ENCODE results near the gene CCL19.

Gene CCL19

GRCh38 chr9:34693560-34693959, 2.5 kb upstream of the CCL19 start:
- no peak for DNase-seq

- no peak for DNase-seq
These were observed 850 bp upstream of the CCL19 start for GRCh38 chr9:34691936-34692315.

DNA sequence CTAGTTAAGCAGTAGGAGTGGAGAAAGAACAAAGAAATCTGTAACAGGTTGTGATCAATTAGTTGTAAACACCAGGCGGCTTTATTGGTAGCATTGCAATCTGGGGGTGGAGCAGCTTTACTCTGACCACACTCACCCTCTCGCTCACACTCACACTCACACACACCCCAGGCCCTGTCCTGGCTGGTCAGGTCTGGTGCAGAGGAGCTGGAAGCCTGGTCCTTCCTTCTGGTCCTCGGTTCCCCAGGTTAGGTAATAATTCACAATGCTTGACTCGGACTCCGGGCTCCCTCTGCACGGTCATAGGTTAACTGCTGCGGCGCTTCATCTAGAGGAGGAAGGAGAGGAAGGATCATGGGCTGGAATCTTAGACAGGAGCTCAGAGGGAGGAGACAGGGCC, 1.6 kb downstream of the CCL19 start:
- no peak for DNase-seq

- DNase-seq: no peak
These were observed 2.0 kb downstream of the CCL19 start for GRCh38 chr9:34689116-34689470.

GRCh38 chr9:34688329-34689115, 2.6 kb downstream of the CCL19 start:
- DNase-seq: no peak

DNA sequence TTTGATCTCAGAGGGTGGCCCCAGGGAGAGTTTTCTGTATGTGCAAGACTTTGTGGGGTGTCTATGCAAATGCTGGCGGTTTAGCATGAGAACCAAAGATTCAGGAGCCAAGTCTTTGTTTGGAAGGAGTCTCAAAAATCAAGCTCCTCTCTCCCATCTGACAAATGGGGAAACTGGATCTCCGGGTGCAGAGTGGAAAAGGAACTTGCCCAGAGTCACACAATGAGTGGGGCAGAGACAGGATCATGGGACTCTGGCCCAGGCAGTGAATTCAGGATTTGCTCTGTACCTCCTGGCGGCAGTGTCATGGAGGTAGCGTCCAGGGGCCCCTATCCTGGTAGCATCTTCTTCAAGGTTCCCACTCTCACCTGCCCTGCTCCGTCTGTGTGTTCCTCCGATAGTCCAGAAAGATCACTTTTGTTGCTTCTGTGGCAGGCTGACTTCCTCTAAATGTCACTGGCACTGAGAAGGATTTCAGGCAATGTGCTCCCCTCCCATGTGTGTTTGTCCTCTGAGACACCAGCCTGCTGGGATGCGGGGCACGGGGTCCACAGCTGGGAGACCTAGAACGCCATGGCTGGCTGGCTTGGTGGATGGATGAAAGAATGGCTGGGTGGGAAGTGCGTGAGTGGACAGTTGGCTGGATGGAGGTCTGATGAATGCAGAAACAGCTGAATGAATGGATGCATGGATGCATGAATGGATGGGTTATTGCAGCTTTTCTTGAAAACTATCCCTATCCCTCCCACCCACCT, 3.6 kb downstream of the CCL19 start:
- DNase-seq: no peak

DNA sequence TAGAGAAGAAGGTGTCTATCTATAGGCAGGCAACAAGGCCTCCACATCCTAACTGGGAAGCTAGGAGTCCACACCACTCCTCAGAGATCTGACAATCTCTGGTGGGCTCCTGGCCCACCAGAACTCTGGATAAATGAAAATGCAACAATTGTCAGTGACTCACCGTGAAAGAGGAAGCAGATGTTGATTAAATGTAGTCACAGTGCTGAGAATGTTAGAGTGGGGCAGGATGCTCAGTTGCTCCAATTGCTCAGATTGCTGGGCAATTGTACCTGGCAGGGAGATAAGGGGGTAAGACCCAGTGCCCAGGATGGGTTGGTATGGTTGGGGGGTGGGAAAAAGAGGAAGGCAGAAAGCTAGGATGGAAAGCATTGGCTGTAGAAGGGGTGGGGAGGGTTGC, 4.3 kb downstream of the CCL19 start:
- no peak for DNase-seq

DNA sequence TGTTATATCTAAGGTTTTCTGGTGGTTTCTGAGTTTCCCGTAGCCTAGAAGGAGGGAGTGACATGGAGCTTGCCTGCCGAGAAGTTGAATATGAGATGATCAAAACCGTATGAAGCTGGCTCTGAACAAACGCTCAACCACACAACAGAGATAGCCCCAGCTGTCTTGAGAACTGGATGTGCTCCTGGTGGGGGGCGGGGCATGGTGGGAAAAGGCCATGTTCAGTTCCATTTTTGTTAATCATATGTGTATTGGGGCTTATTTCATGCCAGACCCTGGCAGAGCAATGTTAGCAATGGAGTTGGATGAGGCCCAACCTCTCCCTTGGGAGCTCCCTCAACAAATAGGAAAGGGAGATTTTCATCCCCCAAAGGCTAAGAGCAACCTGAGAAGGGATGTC, 4.8 kb downstream of the CCL19 start:
- no peak for DNase-seq

- DNase-seq: no peak
These were observed 5.5 kb downstream of the CCL19 start for GRCh38 chr9:34685591-34685990.

GRCh38 chr9:34684816-34685215, 6.3 kb downstream of the CCL19 start:
- DNase-seq: no peak

DNA sequence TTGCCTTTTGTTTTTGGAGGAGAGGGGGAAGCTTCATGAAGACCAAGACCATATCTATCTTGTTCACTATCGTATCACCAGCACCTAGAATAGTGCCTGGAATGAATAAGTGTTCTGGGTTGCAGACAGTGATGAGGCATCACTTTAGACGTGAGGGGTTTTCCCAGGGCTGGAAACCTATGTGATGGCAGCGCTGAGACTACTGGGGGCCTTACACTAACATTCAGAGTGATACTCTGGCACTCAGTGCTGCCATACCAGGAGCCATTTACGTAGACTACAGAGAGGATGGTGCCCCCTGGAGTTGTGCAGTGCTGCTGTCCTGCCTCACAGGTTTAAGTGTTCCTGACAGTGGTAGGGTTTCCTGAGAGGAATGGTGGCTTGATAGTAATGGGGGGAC, 6.9 kb downstream of the CCL19 start:
- no peak for DNase-seq

DNA sequence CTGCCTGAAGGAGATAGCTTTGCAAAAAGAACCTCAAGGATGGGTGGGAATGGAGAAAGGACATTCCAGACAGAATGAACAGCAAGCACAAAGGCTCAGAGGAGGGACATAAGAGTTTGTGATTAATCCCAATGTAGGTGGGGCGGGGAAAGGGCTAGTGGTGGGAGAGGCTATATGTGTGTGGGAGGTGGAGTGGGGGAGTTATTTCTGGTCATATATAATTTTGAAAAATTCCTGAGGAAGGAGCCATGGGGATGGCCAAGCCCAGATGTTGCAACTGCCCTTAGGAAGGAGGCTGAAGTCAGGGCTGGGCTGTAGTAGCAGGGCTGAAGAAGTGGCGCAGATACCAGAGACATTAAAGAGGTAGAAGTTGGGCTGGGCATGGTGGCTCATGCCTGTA, 15.2 kb downstream of the CCL19 start:
- no peak for DNase-seq

- DNase-seq: peak in 5 of 6 experiments; percentile 12 to 48 (median 32)
These were observed 15.9 kb downstream of the CCL19 start for GRCh38 chr9:34675048-34675714.

DNA sequence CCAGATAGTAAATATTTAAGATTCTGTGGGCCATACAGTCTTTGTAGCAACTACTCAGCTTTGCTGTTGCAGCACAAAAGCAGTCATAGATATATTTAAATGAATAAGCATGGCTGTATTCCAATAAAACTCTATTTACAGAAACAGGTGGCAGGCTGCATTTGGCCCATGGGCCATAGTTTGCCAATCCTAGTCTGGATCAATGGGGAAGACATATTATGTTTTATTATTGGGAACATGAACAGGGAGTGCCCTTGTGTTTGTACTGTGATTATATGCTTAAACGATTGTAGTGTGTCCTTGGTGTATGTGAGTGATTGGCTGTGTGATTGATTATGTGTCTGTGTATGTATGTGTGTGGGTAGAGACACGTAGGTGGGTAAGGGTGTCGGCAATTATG, 16.6 kb downstream of the CCL19 start:
- no peak for DNase-seq

DNA sequence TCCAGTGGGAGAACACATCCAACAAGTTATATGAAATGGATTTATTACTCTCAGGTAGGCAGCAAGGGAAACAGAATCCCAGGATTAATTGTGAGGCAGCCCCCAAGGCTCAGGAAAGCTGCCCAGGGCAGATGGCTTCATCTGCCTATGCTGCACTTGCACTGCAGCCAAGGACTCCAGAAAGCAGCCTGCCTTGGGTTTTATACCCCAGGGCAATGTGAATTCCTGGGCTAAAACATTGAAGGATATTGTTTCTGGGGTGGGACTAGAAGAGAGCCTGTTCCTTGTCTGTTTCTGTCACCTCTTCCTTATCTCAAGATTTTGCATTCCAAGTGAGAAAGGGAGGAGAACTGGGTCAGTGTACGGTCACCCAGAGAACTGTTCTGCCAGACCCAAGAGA, 19.8 kb downstream of the CCL19 start:
- no peak for DNase-seq

- no peak for DNase-seq
These were observed 21.1 kb downstream of the CCL19 start for GRCh38 chr9:34669809-34670562.

DNA sequence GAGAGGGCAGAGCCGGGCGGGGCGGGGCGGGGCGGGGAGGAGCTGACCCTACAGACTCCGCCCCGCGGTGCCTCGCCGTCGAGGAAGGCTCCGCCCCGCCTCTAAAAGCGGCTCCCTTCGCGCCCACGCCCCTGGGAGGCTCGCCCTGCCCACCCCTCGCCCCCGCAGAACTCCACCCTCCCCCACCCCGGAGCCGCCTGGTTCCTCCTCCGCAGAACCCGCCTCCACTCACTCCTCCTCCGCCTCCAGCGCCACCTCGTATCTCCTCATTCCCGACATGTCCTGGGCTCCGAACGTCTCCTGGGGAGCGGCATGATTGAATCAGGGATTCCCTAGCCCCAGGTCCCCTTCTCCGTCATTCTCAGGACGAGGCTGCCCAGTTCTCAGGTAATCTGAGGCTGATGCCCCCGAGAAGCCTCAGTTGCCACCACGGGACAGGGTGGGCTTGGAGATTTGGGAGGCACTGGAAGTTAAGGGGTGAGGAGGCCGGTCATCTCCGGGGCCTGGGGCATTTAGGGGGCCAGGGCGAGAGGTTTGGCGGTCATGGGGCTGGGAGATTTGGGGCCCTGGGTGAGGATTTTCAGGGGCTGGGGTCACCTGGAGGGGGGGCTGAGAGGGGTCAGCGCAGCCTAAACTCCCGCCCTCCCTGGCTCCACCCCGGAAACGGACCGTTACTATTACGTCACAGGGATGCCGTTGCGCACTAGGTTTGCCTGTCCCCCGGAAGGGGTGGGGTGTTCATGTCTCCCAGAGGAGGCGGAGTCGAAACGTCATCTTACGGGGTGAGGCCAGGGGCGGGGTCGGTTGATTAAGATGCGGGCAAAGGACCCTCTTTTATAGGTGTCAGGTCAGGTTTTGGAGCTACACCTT, 25.5 kb downstream of the CCL19 start:
- peak; percentile 80 to 91 (median 88) for DNase-seq

- DNase-seq: no peak
These were observed 26.1 kb downstream of the CCL19 start for GRCh38 chr9:34665067-34665380.

DNA sequence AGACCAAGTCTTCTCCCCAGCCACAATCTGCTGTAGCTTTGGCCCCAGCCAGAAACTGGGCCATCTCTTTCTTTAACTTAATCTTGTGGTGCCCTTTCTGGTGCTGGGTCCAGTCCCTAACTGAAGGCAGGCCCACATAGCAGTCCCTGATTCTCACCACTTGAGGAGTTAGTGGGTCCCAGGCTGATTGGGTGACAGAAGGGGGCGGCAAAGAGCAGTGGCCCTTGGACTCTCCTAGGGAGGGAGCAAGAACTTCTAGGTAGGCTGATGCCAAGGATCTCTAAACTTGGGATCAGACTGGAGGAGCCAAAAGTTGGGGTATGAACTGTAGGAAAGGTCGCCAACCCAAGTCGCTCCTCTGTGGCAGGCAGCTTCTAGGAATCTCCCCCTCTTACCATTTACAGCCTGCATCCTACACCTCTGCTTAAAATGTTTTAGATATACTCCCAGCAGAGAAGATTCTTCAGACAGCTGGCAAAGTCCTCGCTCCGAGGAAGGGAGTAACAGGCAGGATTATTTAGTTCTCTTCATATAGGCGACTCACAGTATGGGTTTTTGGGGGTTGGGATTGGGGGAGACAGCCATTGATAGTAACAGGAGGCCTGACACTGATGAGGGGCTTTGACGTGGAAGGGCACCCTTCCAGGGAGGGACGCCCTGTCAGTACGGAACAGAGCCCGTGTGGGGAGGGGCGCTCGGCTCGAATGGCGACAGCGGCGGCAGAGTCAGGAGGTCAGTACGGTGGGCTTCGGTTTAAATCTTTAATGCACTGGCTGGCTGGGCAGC, 26.6 kb downstream of the CCL19 start:
- peak; percentile 32 to 69 (median 60) for DNase-seq

- peak in 5 of 6 experiments; percentile 13 to 41 (median 19) for DNase-seq
These were observed 27.8 kb downstream of the CCL19 start for GRCh38 chr9:34663303-34663605.

DNA sequence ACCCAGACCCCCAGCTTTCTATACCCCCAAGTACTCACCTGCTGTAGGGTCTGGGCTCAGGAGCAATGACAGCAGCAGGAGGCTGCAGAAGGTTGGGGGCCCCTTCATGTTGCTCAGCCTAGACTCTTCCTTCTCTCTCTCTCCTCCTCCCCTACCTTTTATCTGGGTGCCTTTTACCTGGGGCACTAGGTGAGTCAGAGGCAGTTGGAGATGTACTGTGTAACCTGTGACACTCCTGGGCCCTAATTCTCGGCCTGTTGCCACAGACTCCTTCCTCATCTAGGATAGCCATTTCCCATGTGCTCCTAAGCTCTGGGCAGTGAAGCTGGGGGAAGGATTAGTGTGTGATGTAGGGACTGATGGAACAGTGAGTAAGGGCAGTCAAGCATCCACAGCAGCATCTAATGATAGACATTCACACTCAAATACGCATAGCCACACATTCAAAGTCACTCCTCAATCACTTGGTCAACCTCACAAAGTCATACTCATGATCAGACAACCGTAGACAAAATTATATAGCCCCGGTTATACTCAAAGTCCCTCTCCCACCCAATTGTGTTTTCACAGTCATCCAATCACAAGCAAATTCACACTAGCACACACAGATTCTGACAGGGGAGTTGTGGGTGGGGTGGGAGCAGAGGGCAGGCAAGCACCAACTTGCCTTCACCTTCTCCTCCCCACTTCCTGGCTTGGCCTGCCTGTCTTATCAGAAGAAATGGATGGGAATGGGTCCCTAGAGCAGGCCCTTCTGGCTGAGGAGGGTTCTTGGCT, 28.4 kb downstream of the CCL19 start, which contains the start of gene CCL27:
TSS of gene CCL27 (minus strand) at position 132 of the 777 bp plus-strand sequence. CDS start at position 108, 24 bp downstream.
- DNase-seq: peak in 1 of 6 experiments; percentile 7
